ENCODE results near the gene DLGAP1. TPM values are rescaled to one million over a fixed set of nuclear protein-coding genes. Genes with fewer than 3 reads are reported as not detected.

The DLGAP1 gene
- total RNA-seq, 1 donor from 2014 or later, result 5.4 TPM

- ATAC-seq (peak; percentile 64), DNase-seq (no peak)
- Histone ChIP-seq H3K27ac (no peak overlapping the region), H3K36me3 (no peaks in the 10 kb centered on the region), H3K4me3 (no peak overlapping the region), H3K27me3 (no peaks in the 10 kb centered on the region), H3K9me3 (no peaks in the 10 kb centered on the region), H3K4me1 (no peaks in the 10 kb centered on the region)
- intact Hi-C loops (cut with DNase I), result no loop called here
- TF ChIP-seq CTCF (IDR thresholded peaks at IDR 0.05), result no peak
These were observed 556.1 kb downstream of the DLGAP1 start for GRCh38 chr18:3898861-3899613.

GRCh38 chr18:3892152-3892551 is 563.0 kb downstream of the DLGAP1 start:
- Histone ChIP-seq H3K4me1 (no peaks in the 10 kb centered on the region), H3K4me3 (no peak overlapping the region), H3K27me3 (no peaks in the 10 kb centered on the region), H3K9me3 (no peaks in the 10 kb centered on the region), H3K27ac (no peak overlapping the region), H3K36me3 (no peaks in the 10 kb centered on the region)
- TF ChIP-seq CTCF (IDR thresholded peaks at IDR 0.05), result no peak
- ATAC-seq, result no peak
- DNase-seq, result no peak
- intact Hi-C loops (cut with DNase I), result no loop called here

- Histone ChIP-seq H3K27ac (no peak overlapping the region), H3K4me3 (no peak overlapping the region), H3K9me3 (no peaks in the 10 kb centered on the region), H3K4me1 (no peaks in the 10 kb centered on the region), H3K36me3 (no peaks in the 10 kb centered on the region), H3K27me3 (no peaks in the 10 kb centered on the region)
- no peak for ATAC-seq
- TF ChIP-seq CTCF (IDR thresholded peaks at IDR 0.05), result no peak
- intact Hi-C loops (cut with DNase I), result no loop called here
- DNase-seq, result no peak
These were observed 563.9 kb downstream of the DLGAP1 start for GRCh38 chr18:3891245-3891644.

DNA sequence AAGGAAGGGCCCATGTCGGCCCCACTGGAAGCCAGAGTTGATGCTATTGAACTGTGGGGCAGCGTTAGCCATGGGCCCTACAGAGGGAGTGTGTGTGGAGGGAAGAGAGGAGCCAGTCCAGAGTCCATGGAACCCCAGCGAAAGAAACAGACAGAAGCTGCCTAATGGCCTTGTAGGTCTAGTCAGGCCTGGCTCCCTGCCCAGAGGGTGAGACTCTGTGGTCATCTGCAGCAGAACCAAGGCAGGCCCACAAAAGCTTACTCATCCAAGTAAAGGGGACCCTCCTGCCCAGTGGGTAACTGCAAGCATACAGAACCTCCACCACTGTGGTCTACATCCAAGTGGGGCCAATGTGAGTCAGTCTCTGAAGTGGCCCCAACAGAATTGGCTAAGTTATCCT is 565.3 kb downstream of the DLGAP1 start:
- no peaks in the 10 kb centered on the region for H3K36me3 ChIP-seq
- no peaks in the 10 kb centered on the region for H3K9me3 ChIP-seq
- H3K27me3 ChIP-seq, result no peaks in the 10 kb centered on the region
- DNase-seq (no peak), ATAC-seq (no peak)
- no peak overlapping the region for H3K4me3 ChIP-seq
- no peaks in the 10 kb centered on the region for H3K4me1 ChIP-seq
- H3K27ac ChIP-seq, result no peak overlapping the region
- intact Hi-C loops (cut with DNase I), result no loop called here
- TF ChIP-seq CTCF (IDR thresholded peaks at IDR 0.05), result no peak

DNA sequence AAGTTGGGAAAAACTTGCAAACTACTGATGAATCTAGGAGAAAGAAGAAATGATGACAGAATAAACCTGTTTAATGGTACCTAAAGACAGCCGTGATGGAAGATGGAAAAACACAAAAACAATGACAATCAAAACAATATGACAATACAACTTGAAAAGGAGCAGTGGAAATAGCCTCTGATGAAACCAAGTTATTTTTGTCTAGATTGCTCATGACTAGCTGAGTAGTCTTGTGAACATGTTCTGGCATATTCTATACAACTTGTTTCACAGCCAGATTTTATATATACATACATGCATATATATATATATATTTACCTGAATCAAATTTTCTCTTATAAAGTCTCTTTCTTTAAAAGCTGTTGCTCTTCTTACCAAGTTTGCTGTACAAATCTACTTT is 566.0 kb downstream of the DLGAP1 start:
- intact Hi-C loops (cut with DNase I), result no loop called here
- Histone ChIP-seq H3K4me1 (no peaks in the 10 kb centered on the region), H3K9me3 (no peaks in the 10 kb centered on the region), H3K27ac (no peak overlapping the region), H3K36me3 (no peaks in the 10 kb centered on the region), H3K4me3 (no peak overlapping the region), H3K27me3 (no peaks in the 10 kb centered on the region)
- TF ChIP-seq CTCF (IDR thresholded peaks at IDR 0.05), result no peak
- no peak for DNase-seq
- no peak for ATAC-seq
